NOMO-1 treated with dmso at 0.1 percent for 144 hours (cell line): Measurements from ENCODE around the gene IGF2BP2.
"Not testable (repeated sequence)": the region's sequence is repeated elsewhere in the genome, so short reads cannot be mapped to it uniquely, and the experiment has no call there.

Source experiments
- DNase-seq: peaks from one replicate; lab custom pipeline; 2025; ENCODE audit not compliant: unreplicated experiment; lab: John Stamatoyannopoulos, UW

The IGF2BP2 gene

DNA sequence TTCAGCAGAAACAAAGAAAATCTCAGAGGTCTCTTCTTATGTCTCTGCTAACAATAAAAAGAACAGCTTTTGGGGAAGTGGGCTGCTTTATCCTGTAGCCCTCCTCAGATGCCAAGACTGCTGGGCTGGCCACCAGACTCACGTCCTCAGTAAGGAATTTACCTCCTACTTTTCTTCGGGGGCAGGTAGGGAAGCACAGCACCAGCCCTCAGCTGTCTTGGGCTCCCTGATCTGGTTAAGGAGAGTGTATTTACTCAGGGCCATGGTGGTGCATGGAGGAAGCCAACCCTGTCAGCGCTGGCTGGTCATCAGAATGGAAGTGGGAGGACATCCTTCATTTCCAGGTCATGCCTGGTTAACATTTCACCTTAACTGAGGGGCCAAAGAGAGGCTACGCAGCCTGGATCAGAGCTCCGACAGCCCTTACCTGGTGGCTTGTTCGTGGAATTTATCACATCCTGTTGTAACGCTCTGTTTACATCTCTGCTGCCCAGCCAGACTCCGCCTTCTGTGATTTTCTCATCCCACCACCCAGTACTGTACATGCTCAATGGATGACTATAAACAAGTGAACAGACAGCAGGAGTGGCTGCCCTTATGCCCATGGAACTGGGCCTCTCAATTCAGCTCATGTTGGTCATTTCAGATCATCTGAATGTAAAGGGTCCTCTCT lies 108.3 kb downstream of the IGF2BP2 start:
- no peak for DNase-seq

DNA sequence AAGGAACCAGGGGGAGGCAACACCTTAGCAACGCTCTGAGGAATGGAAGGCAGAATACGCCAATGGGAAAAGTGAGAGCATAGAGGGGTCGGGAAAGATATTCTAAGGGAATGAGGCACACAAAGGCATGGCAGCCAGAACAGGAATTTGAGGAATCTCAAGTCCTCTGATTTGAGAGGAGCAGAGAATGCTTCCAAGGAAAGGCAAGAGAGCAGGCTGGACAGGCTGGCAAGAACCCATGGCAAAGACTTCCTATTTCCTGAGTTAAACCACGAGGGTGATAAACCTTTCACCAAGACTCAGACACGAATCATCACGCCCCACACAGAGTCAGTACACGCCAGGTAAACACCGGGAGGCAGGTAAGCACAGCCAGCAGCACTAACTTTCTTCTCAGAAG lies 109.8 kb downstream of the IGF2BP2 start:
- no peak for DNase-seq

DNA sequence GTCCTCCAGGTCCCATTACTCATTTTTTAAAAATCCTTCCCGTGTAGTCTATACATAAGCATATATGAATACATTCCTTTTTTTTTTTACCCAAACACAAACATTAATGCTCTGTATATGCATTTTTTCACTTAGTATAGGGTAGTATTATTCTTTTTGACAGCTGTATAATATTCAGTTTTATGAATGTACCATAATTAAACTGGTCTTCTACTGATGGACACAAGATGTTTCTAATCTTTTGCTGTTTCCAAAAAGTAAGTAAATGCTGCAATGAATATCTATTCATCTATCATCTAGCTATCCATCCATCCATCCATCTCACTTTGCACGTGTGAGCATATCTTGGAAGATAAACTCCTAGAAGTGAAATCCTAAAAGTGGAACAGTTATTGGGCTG lies 110.8 kb downstream of the IGF2BP2 start:
- DNase-seq = no peak

DNA sequence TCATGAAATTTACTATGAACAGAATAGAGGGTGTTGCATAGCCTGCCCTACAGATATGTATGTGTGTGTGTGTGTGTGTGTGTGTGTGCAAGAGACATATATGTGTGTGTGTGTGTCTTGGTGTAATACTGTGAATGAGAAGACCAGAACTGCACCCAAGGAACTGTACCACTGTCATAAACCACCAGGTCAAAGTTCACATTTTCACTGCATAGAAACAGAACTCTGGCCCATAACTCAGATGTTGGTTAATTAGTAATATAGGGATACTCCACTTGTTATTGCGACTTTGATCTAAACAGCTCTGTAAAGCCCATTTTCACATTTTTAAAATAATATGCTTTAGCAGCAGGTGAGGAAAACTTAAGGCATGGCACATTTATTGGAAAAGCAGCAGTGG lies 111.8 kb downstream of the IGF2BP2 start:
- DNase-seq = no peak

DNA sequence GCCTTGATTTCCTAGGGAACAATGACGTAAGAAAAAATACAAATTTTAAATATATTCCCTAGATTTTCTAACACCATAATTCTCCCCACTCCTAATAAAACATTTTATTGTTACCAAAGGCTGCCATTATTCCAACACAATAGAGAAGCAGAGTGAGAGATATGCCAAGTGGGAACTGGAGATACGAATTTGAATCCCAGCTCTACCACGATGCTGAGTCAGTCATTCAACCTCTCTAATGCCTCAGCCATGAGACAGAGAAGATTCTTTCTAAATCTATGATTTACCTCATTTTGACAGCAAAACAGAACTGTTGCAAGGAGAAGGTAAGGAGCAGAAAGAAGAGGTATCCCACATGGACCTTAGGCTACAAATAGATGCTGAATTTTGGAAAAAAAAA lies 112.5 kb downstream of the IGF2BP2 start:
- DNase-seq = no peak

DNA sequence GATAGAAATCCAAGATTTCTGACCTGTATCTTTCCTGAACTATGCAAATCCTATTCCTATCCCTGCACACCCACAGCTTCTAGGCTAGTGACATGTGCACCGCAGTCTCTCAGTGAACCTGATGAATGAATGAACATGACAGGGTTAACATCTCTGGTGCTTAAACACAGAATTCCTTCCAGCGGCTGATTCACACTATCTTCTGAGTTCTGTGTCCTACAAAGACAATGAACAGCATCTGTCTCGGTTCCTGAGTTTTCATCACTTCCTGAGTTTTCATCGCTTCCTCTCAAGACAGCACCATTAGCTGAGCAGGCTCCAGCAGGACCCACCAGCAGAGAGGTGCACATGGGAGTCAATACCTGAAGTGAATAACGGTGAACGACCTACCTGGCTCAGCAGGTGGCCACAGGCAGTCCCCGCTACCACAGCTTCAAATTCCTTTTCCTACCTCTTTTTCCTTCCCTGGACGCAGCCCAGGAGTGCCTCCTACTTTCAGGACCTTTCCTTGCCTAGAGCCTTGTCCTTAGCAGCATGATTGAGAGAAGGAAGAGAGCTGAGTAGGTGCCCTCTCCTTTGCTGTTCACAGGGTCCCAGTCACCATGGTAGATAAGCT lies 113.5 kb downstream of the IGF2BP2 start:
- no peak for DNase-seq

DNA sequence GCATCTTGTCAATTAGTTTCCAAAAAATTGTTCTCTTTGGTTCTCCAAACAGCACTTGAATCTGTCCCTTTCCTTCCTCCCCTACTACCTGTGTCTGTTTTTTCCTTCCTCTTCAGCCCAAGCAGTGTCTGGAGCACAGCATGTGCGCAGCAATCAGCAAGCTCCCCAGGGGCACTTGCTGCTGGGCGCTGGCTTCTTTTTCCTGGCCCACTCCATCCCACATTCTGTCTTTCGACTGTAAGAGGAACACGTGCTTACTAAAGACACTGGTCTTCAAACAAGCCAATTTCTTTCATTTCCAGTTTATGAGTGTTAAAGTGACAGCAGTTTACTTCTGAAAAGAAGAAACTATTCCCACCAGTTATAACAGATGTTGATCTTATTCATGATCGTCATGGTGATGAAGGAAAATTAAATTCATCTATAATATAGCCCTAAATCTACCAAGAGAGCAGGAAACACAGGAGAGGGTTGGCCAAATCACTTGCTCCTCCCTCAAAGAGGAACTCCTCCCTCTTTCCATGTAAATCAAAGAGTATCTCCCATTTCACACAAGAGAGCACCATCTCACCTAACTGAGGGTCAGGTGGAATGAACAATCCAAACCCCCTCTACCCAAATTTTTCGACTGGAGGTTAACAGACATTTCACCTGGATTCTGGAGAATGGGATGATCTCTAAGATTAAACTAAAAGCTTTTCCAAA lies 115.4 kb downstream of the IGF2BP2 start:
- no peak for DNase-seq

DNA sequence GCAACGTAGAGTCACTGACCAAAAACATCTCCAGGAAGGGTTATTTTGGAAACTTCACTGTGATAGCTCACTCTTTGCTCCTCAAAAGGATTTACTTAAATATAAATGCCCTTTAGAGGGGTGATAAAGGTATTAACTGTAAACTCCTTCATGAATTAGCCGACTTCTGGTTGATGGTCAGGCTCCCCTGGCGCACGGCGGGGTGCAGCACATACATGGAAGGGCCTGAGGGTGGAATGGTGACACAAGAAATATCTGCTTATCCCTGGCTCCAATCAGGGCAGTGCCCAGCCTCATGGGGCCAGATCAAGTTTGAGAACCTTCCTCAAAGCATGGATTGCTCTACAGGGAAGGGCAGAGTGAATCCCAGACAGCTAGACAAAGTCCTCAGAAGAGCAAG lies 116.5 kb downstream of the IGF2BP2 start:
- DNase-seq = no peak

DNA sequence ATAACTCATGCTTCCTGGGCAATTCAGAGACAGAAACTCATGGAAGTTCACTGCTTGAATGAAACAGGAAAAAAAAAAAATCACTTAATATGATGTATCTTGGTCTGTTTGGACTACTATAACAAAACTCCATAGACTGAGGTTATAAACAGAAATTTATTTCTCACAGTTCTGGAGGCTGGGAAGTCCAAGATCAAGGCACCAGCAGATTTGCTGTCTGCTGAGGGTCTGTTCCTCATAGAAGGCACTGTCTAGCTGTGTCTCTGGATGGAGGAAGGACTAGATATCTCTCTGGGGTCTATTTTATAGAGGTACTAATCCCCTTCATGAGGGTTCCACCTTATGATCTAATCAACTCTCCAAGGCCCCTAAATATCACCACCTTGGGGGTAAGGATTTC lies 119.3 kb downstream of the IGF2BP2 start:
- DNase-seq = no peak

DNA sequence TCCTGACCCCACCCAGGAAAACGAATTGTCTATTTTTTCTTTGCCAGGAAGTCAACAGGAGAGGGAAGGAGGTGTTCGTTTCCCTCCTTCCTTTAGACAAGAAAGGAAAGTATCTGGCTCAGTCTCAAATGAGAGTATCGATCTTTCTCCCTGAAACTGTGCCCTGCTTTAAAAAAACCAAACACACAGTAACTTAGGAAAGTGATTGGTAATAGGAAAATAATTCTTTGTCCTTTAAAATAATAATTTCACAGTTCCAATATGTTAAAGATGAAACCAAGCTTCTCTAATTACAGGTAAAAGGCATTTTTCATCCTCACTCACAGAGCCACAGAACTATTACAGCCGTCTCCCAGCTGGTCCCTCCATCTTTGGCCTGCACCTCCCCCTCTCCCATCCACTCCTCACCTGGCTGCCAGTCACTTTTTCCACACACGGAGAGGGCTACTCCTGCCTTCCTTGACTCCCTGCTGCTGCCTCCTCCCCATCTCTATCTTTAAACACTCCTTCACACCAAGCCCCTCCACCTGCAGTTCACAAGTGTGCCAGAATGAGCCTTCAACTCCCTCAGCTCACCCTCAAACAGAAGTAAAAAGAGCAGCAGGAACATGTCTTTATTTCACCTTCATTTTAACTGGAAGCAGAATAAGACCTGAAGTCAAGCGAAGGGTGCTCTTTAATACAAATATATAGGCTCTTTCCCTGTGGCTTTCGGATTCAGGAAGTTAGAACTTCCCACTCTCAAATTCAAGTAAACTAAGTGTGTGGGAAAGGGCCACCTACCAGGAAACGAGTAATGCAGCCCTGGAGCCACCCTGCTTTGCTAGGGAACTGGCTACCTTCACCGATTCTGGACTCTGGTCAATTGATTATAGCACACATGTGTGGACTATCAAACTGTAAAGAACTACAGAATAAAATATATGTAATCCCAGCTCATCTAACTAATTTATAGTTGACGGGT lies 122.3 kb downstream of the IGF2BP2 start:
- no peak for DNase-seq

DNA sequence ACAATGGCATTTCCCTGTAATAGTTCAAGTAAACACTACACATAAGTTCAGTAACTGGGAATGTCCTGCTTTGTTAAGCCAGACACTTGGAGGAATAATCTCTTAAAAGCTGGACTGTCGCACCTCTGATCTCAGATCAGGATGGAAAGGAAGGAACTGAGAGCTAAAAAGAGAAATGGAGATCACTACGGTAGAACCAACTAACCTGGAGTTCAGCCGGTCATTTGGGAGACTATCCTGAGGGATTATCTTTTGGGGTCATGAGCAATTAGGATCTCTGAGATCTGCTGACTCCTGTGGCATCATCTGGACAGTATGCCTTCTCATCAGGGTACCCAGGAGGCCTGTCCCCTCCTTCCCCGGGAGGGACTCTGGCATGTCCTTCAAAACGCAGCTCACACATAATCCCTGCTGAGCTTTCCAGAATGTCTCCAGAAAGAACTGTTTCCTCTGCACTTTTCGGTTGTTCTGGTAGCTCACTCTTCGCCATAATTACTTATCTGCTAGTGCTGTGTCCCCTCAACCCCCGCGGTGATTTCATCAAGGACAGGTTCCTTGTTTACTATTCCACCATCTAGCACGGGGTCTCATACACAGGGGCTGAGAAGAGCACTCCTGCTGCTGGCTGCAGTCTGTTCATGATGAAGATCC lies 123.1 kb downstream of the IGF2BP2 start:
- DNase-seq = no peak

DNA sequence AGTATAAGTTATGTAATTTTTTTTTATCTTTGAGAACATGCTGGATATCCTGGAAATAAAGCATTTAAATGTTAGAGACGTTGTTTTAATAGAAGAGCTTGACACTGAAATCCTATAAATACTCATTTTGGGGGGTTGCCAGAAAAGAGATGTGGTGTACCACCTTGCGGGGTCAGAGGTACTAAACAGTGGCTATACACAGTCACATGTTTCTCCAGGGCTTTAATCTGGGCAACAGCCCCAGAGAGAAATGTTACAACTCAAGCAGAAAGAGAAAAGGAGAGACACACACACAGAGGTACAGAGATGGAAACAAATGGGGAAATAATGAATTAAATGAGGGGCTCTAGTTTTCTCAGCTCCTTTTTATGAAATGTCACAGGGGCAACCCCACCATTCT lies 124.9 kb downstream of the IGF2BP2 start:
- no peak for DNase-seq

DNA sequence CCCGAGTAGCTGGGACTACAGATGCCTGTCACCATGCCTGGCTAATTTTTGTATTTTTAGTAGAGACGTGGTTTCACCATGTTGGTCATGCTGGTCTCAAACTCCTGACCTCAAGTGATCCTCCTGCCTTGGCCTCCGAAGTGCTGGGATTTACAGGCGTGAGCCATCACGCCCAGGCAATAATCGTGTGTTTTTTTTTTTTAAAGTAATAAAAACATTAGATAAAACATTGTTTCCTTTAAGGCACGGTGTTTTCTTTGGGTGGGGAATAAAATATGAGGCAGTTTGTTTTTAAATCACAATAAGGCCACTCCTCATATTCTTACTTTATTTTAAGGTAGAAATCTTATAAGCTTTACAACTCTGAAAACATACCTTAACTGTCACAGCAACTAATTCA lies 127.6 kb downstream of the IGF2BP2 start:
- not testable (repeated sequence) for DNase-seq

DNA sequence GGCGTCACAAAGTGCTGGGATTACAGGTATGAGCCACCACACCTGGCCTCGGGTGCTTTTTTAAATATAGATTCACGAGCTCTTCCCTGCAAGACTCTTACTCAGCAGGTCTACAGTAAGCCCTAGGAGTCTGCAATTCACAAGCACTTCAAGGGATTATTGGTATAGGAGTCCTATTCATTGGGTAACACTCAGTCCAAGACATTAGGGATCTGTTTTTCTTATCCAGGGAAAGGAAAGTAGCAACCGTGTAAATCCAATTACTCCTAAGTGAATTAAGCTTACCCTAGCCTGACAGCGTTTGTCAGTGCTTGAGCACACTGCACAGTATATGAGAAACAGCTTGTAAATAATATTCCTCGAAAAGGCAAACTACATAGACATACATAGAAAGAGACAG lies 128.8 kb downstream of the IGF2BP2 start:
- no peak for DNase-seq

DNA sequence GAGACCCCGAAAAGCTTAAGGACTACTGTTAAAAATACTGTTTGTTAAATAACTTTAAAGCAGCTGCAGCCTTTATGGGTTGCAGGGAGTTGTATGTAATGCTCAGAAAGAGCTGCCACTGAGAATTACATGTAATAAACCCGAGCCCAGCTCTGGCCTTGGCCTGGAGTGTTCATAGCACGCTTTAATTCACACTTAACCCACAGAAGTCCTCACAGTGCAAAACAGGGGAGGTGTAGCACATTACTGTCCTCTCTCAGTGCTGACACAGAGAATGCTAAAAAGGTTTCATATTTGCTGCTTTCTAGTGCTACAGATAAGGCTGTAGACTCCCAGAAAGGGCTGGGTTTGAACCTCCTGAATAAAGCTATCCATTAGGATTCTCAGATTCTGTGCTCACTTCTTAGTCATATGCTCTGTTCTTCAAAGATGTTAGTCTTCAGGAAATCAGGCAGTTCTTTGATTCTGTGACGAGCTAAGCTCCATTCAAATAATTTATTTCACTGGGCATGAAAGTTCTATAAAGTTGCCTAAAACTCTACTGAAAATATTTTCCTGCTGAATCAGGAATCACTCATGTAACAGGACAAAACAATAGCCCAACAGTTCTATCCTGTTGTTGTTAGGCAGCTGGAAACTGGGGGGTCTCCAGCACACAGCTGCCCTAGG lies 130.7 kb downstream of the IGF2BP2 start:
- DNase-seq = no peak

DNA sequence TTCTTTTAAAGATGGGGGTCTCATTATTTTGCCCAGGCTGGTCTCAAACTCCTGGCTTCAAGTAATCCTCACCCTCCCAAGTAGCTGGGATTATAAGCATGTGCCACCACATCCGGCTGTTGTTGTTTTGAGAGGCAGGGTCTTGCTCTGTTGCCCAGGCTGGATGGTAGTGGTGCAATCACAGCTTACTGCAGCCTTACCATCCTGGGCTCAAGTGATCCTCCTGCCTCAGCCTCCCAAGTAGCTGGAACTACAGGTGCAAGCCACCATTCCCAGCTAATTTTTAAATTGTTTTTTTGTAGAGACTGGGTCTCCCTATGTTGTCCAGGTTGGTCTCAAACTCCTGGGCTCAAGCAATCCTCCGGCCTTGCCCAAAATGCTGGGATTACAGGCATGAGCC lies 133.2 kb downstream of the IGF2BP2 start:
- no peak for DNase-seq

DNA sequence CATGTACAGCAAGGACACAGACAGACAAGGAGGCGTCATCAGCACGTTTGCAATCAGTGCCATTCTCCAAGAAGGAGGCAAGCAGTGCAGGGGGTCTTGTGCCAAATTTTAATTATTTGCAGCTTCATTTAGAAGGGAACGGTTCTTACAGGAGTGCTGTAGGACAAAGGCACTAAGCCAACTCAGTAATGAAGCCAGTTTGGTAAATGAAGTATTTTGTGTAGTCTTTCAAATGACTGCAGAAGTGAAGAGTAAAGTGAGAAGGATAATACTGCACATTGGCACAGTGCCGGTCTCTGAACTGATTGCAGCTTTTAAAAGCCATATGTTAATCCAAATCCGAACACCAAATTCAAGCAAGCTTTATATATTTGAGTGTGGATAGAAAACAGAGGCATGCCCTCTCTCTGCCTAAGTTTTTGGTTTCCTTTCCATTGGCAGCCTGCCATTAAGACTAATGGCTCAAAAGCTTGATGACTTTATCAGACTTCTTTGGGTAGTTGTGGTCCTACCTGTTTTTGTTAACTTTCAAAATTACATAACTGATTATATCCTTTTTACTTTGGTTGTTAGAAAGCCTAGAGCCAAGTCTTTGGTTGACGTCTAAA lies 137.5 kb downstream of the IGF2BP2 start:
- DNase-seq = no peak

DNA sequence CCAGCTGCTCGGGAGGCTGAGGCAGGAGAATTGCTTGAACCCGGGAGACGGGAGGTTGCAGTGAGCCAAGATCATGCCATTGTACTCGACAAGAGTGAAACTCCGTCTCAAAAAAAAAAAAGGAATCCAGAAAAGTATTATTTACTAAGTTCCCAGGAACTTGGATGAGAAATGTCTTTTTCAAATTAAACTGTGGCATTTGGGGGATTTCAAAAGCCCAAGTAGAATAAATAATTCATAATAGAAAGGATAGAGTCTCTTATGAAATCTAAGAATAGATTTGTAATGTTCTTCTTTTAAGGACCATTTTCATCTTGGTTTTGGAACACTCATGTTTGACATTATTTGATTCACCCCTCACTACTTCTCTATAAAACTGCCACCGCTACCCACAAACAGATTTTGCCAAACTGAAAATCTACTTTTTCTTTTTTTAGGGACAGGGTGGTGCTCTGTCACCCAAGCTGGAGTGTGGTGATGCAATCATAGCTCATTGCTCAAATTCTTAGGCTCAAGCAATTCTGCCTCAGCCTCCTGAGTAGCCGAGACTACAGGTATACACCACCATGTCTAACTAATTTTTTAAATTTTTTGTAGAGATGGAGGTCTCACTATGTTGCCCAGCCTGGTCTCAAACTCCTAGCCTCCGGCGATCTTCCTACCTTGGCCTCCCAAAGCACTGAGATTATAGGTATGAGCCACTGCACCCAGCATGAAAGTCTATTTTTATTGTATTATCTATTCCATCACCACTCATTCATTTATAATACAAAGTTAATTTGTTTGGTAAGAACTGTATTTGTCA lies 139.4 kb downstream of the IGF2BP2 start:
- DNase-seq = peak; percentile 75

DNA sequence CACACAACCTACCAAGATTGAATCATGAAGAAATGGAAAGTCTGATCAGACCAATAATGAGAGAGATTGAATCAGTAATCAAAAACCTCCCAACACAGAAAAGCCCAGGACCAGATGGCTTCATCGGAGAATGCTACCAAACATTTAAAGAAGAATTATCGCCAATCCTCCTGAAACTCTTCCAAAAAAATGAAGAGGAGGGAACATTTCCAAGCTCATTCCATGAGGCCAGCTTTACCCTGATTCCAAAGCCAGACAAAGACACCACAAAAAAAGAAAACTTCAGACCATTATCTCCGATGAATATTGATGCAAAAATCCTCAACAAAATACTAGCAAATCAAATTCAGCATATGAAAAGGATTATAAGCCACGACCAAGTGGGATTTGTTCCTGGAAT lies 144.6 kb downstream of the IGF2BP2 start:
- no peak for DNase-seq
